Measurements from ENCODE around the gene JAKMIP2.
A peak's percentile ranks its signal among the peaks of the same experiment; 100 is the strongest.
"Not testable (repeated sequence)": the region's sequence is repeated elsewhere in the genome, so short reads cannot be mapped to it uniquely, and the experiment has no call there.

JAKMIP2 gene

GRCh38 chr5:147643142-147643541 is 139.4 kb downstream of the JAKMIP2 start:
- no peak for DNase-seq

GRCh38 chr5:147642666-147643065 is 139.9 kb downstream of the JAKMIP2 start:
- no peak for DNase-seq

- no peak for DNase-seq
Measured at GRCh38 chr5:147639321-147639720, 143.2 kb downstream of the JAKMIP2 start.

GRCh38 chr5:147636729-147636984 is 145.9 kb downstream of the JAKMIP2 start:
- no peak for DNase-seq

- no peak for DNase-seq
Measured at GRCh38 chr5:147635882-147636728, 146.4 kb downstream of the JAKMIP2 start.

GRCh38 chr5:147635439-147635838 is 147.1 kb downstream of the JAKMIP2 start:
- DNase-seq = not testable (repeated sequence)

- DNase-seq = no peak
Measured at GRCh38 chr5:147633173-147633572, 149.4 kb downstream of the JAKMIP2 start.

GRCh38 chr5:147631428-147632003 is 151.0 kb downstream of the JAKMIP2 start:
- DNase-seq = no peak

GRCh38 chr5:147629196-147629595 is 153.3 kb downstream of the JAKMIP2 start:
- DNase-seq = no peak

GRCh38 chr5:147628058-147628895 is 154.3 kb downstream of the JAKMIP2 start:
- peak; percentile 51 for DNase-seq

GRCh38 chr5:147626464-147626863 is 156.1 kb downstream of the JAKMIP2 start:
- no peak for DNase-seq

- no peak for DNase-seq
Measured at GRCh38 chr5:147621016-147621415, 161.5 kb downstream of the JAKMIP2 start.

GRCh38 chr5:147619281-147619878 is 163.1 kb downstream of the JAKMIP2 start:
- DNase-seq = no peak

- no peak for DNase-seq
Measured at GRCh38 chr5:147617711-147618350, 164.7 kb downstream of the JAKMIP2 start.

- no peak for DNase-seq
Measured at GRCh38 chr5:147617191-147617606, 165.3 kb downstream of the JAKMIP2 start.

GRCh38 chr5:147616421-147616820 is 166.1 kb downstream of the JAKMIP2 start:
- no peak for DNase-seq

- no peak for DNase-seq
Measured at GRCh38 chr5:147613359-147613758, 169.2 kb downstream of the JAKMIP2 start.

GRCh38 chr5:147611483-147611882 is 171.0 kb downstream of the JAKMIP2 start:
- DNase-seq = no peak

GRCh38 chr5:147610798-147611197 is 171.7 kb downstream of the JAKMIP2 start:
- no peak for DNase-seq

- DNase-seq = no peak
Measured at GRCh38 chr5:147601652-147602051, 180.9 kb downstream of the JAKMIP2 start.

GRCh38 chr5:147591120-147591519 is 191.4 kb downstream of the JAKMIP2 start:
- no peak for DNase-seq

- DNase-seq = no peak
Measured at GRCh38 chr5:147590096-147590495, 192.4 kb downstream of the JAKMIP2 start.

- DNase-seq = peak; percentile 64
Measured at GRCh38 chr5:147586832-147587231, 195.7 kb downstream of the JAKMIP2 start.
